ENCODE data around the gene EIF3A.

DNA sequence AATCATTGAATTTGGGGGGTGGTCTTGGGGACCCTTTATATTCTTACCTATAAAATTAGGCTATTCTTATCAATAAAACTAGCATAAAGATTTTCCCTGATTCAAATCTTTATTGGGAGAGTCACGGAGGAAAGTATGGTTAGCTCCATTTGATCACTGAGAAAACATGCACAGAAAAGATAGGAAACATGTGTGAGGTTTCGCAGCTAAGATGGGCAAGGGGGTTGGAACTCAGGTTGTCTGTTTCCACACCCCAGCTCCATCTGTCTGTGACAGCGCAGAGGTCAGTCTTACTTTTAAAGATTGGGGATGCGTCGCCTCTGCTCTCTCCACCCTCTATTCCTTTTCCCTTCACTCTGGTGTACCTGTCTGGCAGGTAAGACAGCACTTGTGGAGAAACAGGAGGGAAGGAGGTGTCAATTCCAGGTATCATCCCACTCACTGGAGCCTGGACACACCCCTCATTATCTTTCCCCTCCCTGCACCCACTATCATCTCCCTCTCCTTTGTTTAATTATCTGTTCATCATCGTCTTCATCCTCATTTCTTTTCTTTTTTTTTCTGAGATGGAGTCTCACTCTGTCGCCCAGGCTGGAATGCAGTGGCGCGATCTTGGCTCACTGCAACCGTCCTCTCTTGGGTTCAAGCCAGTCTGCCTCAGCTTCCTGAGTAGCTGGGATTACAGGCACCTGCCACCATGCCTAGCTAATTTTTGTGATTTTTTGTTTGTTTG lies 20.9 kb upstream of the EIF3A start:
- no peak for TF ChIP-seq KAT7 (CRISPR knock-in tag; IDR thresholded peaks at IDR 0.05; ENCODE audit: borderline replicate concordance)
- TF ChIP-seq, protein P1, sequence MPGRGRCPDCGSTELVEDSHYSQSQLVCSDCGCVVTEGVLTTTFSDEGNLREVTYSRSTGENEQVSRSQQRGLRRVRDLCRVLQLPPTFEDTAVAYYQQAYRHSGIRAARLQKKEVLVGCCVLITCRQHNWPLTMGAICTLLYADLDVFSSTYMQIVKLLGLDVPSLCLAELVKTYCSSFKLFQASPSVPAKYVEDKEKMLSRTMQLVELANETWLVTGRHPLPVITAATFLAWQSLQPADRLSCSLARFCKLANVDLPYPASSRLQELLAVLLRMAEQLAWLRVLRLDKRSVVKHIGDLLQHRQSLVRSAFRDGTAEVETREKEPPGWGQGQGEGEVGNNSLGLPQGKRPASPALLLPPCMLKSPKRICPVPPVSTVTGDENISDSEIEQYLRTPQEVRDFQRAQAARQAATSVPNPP (IDR thresholded peaks at IDR 0.05; ENCODE audit: borderline replicate concordance, insufficient read depth, insufficient read length), result no peak
- TF ChIP-seq CEBPB (tag; IDR thresholded peaks at IDR 0.05), result no peak
- no peak for TF ChIP-seq ZNF644 (tag; IDR thresholded peaks at IDR 0.05; ENCODE audit: low read depth)
- no peak for TF ChIP-seq POLR2AphosphoS5 (IDR thresholded peaks at IDR 0.05; ENCODE audit: control insufficient read depth, insufficient read depth, low read depth, low read length)
- no peak for TF ChIP-seq YY1 (IDR thresholded peaks at IDR 0.05; ENCODE audit: borderline replicate concordance in 1 of 3, control insufficient read depth in 1 of 3, extremely low read depth in 1 of 3, insufficient read depth in 3 of 3, insufficient read length in 1 of 3, insufficient replicate concordance in 2 of 3, low read depth in 1 of 3, low read length in 2 of 3)
- TF ChIP-seq NCOR1 (IDR thresholded peaks at IDR 0.05), result no peak
- TF ChIP-seq, protein P2, sequence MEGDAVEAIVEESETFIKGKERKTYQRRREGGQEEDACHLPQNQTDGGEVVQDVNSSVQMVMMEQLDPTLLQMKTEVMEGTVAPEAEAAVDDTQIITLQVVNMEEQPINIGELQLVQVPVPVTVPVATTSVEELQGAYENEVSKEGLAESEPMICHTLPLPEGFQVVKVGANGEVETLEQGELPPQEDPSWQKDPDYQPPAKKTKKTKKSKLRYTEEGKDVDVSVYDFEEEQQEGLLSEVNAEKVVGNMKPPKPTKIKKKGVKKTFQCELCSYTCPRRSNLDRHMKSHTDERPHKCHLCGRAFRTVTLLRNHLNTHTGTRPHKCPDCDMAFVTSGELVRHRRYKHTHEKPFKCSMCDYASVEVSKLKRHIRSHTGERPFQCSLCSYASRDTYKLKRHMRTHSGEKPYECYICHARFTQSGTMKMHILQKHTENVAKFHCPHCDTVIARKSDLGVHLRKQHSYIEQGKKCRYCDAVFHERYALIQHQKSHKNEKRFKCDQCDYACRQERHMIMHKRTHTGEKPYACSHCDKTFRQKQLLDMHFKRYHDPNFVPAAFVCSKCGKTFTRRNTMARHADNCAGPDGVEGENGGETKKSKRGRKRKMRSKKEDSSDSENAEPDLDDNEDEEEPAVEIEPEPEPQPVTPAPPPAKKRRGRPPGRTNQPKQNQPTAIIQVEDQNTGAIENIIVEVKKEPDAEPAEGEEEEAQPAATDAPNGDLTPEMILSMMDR (IDR thresholded peaks at IDR 0.05 in 2 of 3, conservative IDR thresholded peaks at IDR 0.05 in 1 of 3; ENCODE audit: insufficient read depth in 2 of 3, low read depth in 1 of 3, low read length in 3 of 3), result no peak
- TF ChIP-seq CBX3 (IDR thresholded peaks at IDR 0.05; ENCODE audit: borderline replicate concordance in 1 of 2, low read length in 2 of 2), result no peak
- no peak for TF ChIP-seq JUN (IDR thresholded peaks at IDR 0.05; ENCODE audit: borderline replicate concordance, low read depth, low read length)
- TF ChIP-seq JUN (CRISPR knock-in tag; IDR thresholded peaks at IDR 0.05; ENCODE audit: borderline replicate concordance), result no peak
- TF ChIP-seq CBX8 (IDR thresholded peaks at IDR 0.05; ENCODE audit: borderline replicate concordance, extremely low read depth, low read depth, low read length, poor library complexity, severe bottlenecking), result no peak
- TF ChIP-seq SRSF9 (IDR thresholded peaks at IDR 0.05; ENCODE audit: borderline replicate concordance, low read depth, low read length), result no peak
- TF ChIP-seq E2F3 (CRISPR knock-in tag; IDR thresholded peaks at IDR 0.05), result no peak

Data from K562 (cell line).